Cerebellar nuclear complex (tissue), 1 donor: ENCODE data around the gene ACBD4.
"Not testable (repeated sequence)": the region's sequence is repeated elsewhere in the genome, so short reads cannot be mapped to it uniquely, and the experiment has no call there.

ENCODE experiments used
- DNase-seq, 2 experiments: peaks; one replicate each; lab custom pipeline; 2025; lab: John Stamatoyannopoulos, UW

ACBD4 gene

DNA sequence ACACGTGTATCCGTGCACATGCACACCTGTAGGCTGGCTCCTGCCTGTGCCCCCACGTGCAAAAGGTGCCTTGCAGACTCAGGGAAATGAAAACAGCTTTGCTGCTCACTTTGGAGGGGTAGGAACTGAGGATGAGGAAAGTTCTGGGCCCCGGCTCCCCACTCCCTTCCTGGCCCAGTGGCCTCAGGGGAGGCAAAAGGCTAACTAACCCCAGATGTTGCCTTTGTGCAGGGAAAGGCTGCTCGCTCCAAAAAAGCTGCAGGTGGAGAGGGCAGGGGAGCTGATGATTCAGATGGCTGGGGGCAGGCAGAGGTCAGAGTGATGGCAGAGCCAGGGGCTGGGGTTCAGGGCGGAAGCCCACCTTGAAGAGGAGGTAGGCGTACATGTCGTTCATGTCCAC is 15.5 kb upstream of the ACBD4 start:
- DNase-seq: no peak

DNA sequence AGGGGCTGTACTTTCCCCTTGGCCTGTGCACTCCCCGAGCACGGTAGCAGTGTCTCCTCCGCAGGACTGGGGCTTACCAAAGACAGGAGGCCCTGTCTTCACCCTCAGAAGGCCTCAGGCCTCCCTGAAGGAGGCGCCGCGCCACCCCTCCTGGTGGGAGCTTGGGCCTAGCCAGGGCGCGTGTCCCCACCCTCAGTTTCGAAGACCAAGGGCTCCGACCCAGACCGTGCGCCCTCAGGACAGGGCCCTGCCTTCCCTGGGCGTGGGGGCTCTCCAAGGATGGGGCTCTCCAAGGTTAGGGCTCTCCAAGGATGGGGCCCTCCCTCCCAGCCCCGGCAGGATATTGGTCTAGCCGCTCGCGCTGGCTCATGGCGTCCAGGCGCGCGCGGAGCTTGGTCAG is 14.9 kb upstream of the ACBD4 start:
- DNase-seq: no peak

GRCh38 chr17:45121055-45121454 is 14.4 kb upstream of the ACBD4 start:
- no peak for DNase-seq

DNA sequence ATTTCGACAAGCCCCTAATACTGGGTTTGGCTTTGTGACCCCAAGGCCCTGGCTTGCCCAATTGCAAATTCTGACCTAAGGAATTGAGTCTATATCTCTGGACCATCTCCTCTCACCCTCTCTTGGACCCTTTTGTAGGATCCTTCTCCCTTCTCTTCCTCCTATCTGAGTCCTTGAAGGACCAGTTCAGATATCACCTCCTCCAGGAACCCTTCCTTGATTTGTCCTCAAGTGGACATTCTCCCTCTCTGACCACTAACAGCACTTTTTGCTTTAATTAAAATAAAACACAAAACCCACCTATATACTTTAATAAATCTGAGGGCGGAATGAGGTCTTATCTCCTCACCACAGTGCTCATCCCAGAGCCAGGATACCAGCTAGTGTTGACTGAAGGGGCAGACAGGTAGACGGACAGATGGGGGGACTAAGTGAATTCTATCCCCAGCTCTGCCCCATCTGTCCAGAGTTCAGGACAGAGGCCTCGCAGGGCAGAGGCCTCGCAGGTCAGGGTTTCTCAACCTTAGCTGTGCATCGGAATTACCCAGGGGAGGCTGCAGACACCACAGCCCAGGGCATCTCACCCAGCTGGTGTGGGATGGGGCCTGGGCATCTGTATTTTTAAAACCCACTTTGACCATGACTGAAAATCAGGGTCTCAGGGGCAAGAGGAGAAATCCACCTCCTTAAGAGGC is 12.3 kb upstream of the ACBD4 start:
- no peak for DNase-seq

DNA sequence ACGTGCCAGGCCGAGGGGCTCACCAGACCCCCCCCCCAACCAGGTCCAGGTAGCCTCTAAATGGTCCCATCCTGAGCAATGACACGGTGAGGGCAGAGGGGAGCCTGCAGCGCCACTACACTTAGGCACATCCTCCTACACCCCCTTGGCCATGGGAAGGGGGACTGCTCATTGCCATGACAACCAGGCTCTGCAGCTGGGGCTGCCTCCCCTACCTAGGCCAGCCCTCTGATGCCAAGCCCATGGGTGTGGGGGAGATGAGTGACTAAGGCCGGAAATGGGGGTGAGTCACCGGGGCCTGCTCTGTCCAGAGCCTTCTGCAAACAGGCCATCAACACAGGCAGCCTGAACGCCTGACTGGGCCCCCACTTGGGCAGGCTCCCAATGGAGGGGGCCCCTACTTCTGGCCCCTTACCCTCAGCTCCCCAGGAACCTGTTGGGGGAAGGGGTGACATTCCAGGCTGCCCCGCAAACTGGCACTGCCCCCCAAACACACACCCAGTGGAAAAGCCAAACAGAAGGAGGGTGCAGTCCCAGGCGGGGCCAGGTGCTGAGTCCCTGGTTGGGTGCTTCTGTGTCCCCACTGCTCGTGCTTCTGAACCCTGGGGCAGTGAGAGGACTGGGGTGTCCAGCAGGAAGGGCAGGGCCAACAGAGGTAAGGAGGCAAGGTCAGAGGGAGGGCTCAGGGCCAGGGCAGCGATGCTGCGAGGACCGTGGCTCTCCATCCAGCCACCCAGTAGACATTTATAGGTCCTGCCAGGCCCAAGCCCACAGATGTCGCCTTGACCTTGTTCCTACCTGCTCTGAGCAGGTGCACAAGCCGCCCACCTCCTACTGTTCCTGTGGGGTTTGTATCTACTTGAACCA is 11.3 kb upstream of the ACBD4 start:
- DNase-seq: no peak

- DNase-seq: not testable (repeated sequence)
Measured at GRCh38 chr17:45124797-45125122, 10.7 kb upstream of the ACBD4 start.

GRCh38 chr17:45125509-45125908 is 10.0 kb upstream of the ACBD4 start:
- no peak for DNase-seq

GRCh38 chr17:45127207-45127547 is 8.3 kb upstream of the ACBD4 start:
- DNase-seq: no peak

DNA sequence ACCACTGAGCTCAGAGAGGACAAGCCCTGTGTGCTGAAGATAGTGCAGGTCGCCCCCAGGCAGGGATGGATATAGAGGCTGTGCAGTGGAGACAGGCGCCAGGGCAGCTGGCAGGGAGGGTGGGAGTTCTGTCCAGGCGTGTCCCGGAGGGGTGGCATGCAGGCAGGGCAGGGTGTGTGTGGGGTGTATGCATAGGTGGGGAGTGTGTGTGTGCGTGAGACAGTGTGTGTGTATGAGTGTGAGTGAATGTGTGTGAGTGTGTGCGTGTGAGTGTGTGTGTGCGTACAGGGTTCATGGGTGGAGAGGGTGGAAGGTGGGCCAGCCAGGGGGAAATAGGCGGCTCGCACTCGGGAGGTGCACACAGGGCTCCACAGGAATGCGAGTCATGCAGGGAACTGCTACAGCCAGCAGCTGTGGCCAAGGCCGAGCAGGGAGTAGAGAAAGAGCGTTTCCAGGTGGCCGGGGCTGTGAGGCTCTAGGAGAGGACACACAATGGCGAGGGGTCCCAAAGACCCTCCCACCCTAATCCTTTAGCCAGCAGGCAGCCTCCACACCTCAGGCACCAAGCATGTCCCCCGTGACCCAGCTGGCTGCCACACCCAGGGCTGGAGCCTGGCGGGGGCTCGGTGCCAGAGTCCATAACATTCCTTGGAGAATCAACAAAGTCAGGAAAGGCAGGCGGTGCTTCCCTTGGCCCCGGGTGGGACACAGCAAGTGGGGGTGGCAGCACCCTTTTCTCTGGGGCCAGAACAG is 7.8 kb upstream of the ACBD4 start:
- DNase-seq: no peak

DNA sequence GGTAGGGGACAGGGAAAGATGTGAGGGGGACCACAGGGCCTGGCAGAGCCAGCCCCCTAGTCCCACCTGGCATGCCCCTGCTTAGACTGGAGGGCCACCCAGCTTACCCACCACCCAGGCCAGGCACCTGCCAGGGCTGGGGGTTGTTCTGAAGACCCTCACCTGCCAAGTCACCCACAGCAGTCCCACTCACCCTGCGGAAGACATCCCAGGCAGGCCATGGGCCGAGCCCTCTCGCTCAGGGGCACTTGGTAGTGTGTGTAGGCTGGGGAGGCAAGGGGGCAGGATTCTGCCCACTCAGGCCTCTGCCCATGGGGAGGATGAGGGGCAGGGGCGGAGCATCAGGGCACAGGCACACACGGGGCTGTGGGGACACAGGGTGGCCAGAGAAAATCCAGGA is 7.2 kb upstream of the ACBD4 start:
- DNase-seq: no peak

DNA sequence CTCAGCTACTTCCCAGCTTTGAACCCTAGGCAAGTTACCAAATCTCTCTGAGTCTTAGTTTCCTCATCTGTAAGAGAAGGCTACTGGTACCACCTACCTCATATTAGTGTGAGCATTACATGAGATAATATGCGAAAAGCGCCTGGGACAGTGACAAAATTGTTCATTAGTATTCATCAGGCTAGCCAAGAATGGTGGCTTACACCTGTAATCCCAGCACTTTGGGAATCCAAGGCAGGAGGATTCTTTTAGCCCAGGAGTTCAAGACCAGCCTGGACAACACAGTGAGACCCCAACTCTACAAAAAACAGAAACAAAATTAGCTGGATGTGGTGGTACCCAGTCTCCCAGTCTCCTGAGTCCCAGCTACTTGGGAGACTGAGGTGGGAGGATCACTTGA is 6.5 kb upstream of the ACBD4 start:
- no peak for DNase-seq

GRCh38 chr17:45129426-45129939 is 6.0 kb upstream of the ACBD4 start:
- no peak for DNase-seq

DNA sequence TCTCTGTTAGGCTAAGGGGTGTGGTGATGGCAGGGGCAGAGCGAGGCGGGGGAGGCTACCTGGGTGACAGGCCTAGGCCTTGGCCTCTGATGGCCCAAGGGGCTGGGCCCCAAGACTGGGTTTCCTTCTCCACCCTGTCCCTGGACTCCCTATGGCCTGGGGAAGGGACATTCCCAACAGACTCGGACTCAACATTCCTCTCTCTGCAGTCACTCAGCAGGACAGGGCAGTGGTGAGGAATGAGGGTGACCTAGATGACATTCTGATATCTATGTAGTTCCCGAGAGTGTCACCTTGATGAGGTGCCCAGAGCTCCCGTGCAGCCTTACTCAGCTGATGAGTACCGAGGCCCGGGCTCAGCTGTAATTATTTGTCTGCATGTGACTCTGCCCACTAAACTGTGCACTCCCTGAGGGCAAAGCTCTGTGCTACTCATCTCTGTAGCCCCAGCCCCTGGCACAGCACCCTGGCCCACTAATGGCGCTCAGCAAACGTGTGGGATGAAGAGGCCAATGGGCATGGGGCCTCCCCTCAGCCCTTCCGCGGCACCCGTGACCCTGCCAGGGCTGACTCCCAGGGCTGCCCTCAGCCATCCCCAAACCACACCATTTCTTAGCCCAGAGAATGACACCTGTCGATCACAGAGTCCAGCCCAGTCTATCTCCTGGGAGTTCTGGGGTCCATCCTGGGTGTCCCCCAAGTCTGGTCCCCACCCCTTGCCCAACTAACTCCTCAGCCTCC is 5.4 kb upstream of the ACBD4 start:
- no peak for DNase-seq

DNA sequence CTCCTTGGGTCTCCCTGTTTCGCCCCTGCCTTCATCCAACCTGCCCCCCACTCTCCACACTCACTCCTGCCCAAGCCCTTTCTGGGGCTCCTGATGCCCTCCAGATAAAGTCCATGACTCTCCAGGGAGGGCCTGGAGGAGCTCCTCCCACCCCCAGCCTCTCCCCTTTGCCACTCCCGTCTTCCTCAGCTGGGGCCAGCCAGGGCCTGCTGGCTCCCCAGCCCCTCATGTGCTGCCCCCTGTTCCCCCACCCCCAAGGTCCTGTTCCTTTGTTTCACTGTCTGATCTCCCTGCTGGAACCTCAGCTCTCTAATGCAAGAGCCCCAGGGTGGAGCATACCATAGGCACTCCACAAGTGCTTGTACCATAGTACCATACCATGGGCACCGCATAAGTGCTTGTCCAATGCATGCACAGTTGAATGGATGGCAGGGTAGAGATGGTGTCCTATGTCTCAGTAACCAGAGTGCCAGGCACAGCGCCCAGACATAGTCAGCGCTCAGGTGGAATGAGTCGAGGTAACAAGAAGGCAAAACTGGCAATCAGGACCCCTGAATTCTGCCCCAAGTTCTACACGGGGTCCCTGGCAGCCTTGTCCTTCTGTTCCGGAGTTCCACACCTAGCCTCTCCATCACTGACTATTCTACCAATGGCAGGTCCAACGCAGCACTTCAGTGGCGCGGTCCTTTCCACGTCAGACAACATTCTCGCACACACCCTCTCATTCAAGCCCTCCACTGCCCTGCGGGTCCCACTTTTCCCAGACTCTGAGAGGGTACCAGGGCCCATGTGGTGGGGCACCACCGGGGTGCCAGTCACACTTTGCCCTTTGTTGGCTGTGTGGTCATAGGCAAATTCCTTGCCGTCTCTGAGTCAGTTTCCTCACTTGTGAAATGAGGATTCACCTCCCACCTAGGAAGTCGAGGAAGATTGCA is 4.5 kb upstream of the ACBD4 start:
- no peak for DNase-seq

GRCh38 chr17:45131616-45132319 is 3.7 kb upstream of the ACBD4 start:
- DNase-seq: no peak

- DNase-seq: no peak
Measured at GRCh38 chr17:45132320-45132571, 3.2 kb upstream of the ACBD4 start, which contains the start of gene PLCD3. TSS of gene PLCD3 (minus strand) at chr17:45132515. CDS start at chr17:45132410, 105 bp downstream.

- peak in 1 of 2 experiments; percentile 48 for DNase-seq
Measured at GRCh38 chr17:45132572-45133463, 2.7 kb upstream of the ACBD4 start.

DNA sequence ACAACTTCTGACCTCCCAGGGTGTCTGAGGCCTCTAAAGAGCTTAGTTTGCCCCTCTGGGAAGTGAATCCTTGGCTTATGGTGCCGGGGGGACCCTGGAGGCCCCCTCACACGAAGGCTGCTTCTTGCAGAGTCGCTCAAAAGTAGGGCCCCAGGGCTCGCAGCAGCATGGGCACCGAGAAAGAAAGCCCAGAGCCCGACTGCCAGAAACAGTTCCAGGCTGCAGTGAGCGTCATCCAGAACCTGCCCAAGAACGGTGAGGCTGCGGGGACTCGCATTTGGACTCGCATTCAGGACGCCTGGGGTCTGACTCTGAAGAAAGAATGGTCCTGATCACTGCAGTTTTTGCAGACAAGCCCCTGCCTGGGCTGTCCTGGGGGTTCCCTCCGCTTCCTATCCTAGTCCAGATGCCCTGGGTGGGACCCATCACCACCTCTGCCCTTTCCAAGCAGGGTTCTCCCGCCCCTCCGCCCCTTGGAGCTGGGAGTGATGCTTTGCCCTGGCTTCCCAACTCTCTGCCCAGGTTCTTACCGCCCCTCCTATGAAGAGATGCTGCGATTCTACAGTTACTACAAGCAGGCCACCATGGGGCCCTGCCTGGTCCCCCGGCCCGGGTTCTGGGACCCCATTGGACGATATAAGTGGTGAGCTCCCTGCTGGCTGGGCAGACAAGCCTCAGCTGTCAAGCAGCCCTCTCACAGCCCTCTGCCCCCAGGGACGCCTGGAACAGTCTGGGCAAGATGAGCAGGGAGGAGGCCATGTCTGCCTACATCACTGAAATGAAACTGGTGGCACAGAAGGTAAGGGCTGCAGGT is 698 bp downstream of the ACBD4 start:
- DNase-seq: no peak
